ENCODE data around the gene SYNE1. TPM values are rescaled to one million over a fixed set of nuclear protein-coding genes. Genes with fewer than 3 reads are reported as not detected.
"Not testable (repeated sequence)": the region's sequence is repeated elsewhere in the genome, so short reads cannot be mapped to it uniquely, and the experiment has no call there.

SYNE1 gene
- total RNA-seq, 1 donor from 2014 or later, result 580 TPM

- DNase-seq, result not testable (repeated sequence)
These were observed 146.2 kb downstream of the SYNE1 start for GRCh38 chr6:152490971-152491378.

- no peak for DNase-seq
These were observed 152.4 kb downstream of the SYNE1 start for GRCh38 chr6:152484806-152485205.

- DNase-seq, result no peak
These were observed 154.9 kb downstream of the SYNE1 start for GRCh38 chr6:152482289-152482688.

- no peak for DNase-seq
These were observed 158.7 kb downstream of the SYNE1 start for GRCh38 chr6:152478377-152479010.

GRCh38 chr6:152474354-152474753, 162.8 kb downstream of the SYNE1 start:
- DNase-seq, result no peak

- no peak for DNase-seq
These were observed 164.8 kb downstream of the SYNE1 start for GRCh38 chr6:152472325-152472724.

GRCh38 chr6:152471456-152472265, 165.5 kb downstream of the SYNE1 start:
- peak; percentile 19 for DNase-seq

GRCh38 chr6:152463164-152463563, 174.0 kb downstream of the SYNE1 start:
- no peak for DNase-seq

GRCh38 chr6:152462716-152463115, 174.4 kb downstream of the SYNE1 start:
- no peak for DNase-seq

- DNase-seq, result no peak
These were observed 175.6 kb downstream of the SYNE1 start for GRCh38 chr6:152461556-152461955.

GRCh38 chr6:152458648-152459644, 178.2 kb downstream of the SYNE1 start:
- DNase-seq, result no peak

- DNase-seq, result no peak
These were observed 179.1 kb downstream of the SYNE1 start for GRCh38 chr6:152457949-152458624.

GRCh38 chr6:152454003-152454402, 183.2 kb downstream of the SYNE1 start:
- DNase-seq, result no peak

GRCh38 chr6:152453421-152453820, 183.7 kb downstream of the SYNE1 start:
- no peak for DNase-seq

GRCh38 chr6:152452639-152453038, 184.5 kb downstream of the SYNE1 start:
- no peak for DNase-seq

GRCh38 chr6:152450519-152450918, 186.6 kb downstream of the SYNE1 start:
- DNase-seq, result no peak

GRCh38 chr6:152441902-152442301, 195.3 kb downstream of the SYNE1 start:
- DNase-seq, result no peak

- DNase-seq, result peak; percentile 23
These were observed 201.3 kb downstream of the SYNE1 start for GRCh38 chr6:152435816-152436215.

GRCh38 chr6:152432758-152433157, 204.4 kb downstream of the SYNE1 start:
- no peak for DNase-seq

- no peak for DNase-seq
These were observed 209.0 kb downstream of the SYNE1 start for GRCh38 chr6:152428126-152428525.

GRCh38 chr6:152426276-152426675, 210.9 kb downstream of the SYNE1 start:
- DNase-seq, result no peak
